Left ventricle myocardium inferior (tissue), 1 donor: Measurements from ENCODE around the gene TTF1. TPM values are rescaled to one million over a fixed set of nuclear protein-coding genes. Genes with fewer than 3 reads are reported as not detected.

Experiments used
- DNase-seq: peaks from one replicate; pipeline ENCODE4 v3.0.0-alpha.2; 2020
- H3K27ac ChIP-seq: fragments of 200-600 bp; replicated peaks from 2 replicates; pipeline ENCODE4 v1.8.0; 2021
- H3K27me3 ChIP-seq: fragments of 200-600 bp; 2 replicates; pipeline ENCODE4 v1.8.0; 2021; ENCODE audit warnings: low read depth
- H3K36me3 ChIP-seq: fragments of 200-600 bp; 2 replicates; pipeline ENCODE4 v1.8.0; 2021
- H3K4me1 ChIP-seq: fragments of 200-600 bp; 2 replicates; pipeline ENCODE4 v1.8.0; 2021
- H3K4me3 ChIP-seq: fragments of 200-600 bp; 2 replicates; pipeline ENCODE4 v1.8.0; 2021; ENCODE audit warnings: mild to moderate bottlenecking, moderate library complexity
- H3K9me3 ChIP-seq: fragments of 200-600 bp; replicated peaks from 2 replicates; pipeline ENCODE4 v1.8.0; 2021
- intact Hi-C: fragments of 100-400 bp; cut with micrococcal nuclease; formaldehyde crosslinking; loops from one replicate; pipeline ENCODE4 v1.11.0; 2022
- total RNA-seq: library from RNA; stranded (reverse); fragmentation: NEBNext Ultra II Directional; extraction: Animal tissue kit (Norgen Biotek cat#: 25700); gene quantifications from one replicate; pipeline ENCODE4 v1.2.1, GENCODE V29; 2021
- TF ChIP-seq, protein P1 (sequence below): fragments of 200-600 bp; IDR thresholded peaks from 2 replicates; pipeline ENCODE4 v1.8.0; 2021; ENCODE audit warnings: antibody characterized with exemption, mild to moderate bottlenecking, borderline replicate concordance
- donor health status: DM: no; HTN: yes; CAD: no; lungs with severe emphysema.

TTF1 gene
- total RNA-seq, 1 donor from 2014 or later, result 16.2 TPM

DNA sequence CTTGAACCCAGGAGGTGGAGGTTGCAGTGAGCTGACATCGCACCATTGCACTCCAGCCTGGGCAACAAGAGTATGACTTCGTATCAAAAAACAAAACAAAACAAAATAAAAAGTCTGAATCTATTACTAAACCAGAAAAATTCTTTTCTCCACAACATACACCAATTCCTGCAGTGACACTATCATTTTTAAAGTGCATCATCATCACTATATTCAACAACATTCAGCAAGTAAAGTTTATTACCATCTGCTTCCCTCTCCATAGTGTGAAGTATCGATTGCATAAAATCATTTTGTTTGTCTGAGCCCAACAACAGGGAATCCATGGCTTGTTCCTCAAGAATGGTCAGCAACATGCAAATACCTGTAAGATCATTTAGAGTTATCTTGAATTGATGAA, 72.3 kb downstream of the TTF1 start:
- peaks cover 98% of the 10 kb centered on the region for H3K36me3 ChIP-seq
- H3K27ac ChIP-seq, result no peak overlapping the region
- H3K27me3 ChIP-seq, result no peaks in the 10 kb centered on the region
- DNase-seq, result no peak
- no peaks in the 10 kb centered on the region for H3K9me3 ChIP-seq
- peaks cover 8% of the 10 kb centered on the region for H3K4me1 ChIP-seq
- H3K4me3 ChIP-seq, result no peak overlapping the region
- TF ChIP-seq, protein P1, sequence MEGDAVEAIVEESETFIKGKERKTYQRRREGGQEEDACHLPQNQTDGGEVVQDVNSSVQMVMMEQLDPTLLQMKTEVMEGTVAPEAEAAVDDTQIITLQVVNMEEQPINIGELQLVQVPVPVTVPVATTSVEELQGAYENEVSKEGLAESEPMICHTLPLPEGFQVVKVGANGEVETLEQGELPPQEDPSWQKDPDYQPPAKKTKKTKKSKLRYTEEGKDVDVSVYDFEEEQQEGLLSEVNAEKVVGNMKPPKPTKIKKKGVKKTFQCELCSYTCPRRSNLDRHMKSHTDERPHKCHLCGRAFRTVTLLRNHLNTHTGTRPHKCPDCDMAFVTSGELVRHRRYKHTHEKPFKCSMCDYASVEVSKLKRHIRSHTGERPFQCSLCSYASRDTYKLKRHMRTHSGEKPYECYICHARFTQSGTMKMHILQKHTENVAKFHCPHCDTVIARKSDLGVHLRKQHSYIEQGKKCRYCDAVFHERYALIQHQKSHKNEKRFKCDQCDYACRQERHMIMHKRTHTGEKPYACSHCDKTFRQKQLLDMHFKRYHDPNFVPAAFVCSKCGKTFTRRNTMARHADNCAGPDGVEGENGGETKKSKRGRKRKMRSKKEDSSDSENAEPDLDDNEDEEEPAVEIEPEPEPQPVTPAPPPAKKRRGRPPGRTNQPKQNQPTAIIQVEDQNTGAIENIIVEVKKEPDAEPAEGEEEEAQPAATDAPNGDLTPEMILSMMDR, result no peak
- intact Hi-C loops, result no loop called here

DNA sequence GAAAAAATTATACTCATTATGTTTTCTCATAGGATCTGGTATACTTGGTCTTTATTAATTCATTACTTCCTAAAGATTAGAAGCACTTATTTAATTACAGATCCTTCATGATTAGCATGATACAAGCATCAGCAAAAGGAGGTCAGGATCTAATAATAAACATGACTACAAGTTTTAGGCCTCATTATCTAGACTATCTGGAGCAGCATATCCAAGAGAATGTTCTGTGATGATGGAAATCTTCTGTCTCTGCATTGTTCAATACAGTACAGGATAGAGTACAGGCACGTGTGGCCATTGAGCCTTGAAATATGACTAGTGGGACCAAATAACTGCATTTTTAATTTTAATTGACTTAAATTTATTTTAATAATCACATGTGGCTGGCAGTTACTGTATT, 73.1 kb downstream of the TTF1 start:
- intact Hi-C loops, result no loop called here
- Histone ChIP-seq H3K36me3 (peaks cover 98% of the 10 kb centered on the region), H3K4me3 (no peak overlapping the region), H3K27me3 (no peaks in the 10 kb centered on the region), H3K9me3 (no peaks in the 10 kb centered on the region), H3K27ac (no peak overlapping the region), H3K4me1 (peaks cover 8% of the 10 kb centered on the region)
- no peak for DNase-seq
- TF ChIP-seq, protein P1, result no peak

DNA sequence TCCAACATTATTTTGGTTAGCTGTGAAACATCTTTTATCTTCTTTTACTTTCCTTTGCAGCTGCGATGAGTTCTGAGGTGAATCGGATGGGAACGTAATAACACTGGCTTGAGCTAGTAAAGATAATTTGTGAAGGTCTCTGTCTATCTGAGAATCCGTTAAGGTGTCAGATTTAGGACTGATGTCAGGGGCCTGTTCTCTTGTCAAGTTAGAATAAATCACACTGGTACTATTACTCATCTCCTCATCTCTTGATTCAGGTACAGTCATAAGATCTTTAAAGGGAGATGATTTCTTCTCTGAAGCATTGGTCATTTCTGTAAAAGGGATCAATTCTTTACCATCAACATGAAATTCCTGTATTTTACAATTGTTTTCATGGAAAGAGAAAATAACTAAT, 78.1 kb downstream of the TTF1 start:
- Histone ChIP-seq H3K27me3 (no peaks in the 10 kb centered on the region), H3K36me3 (peaks cover 82% of the 10 kb centered on the region), H3K9me3 (no peaks in the 10 kb centered on the region), H3K4me3 (no peak overlapping the region), H3K4me1 (peaks cover 14% of the 10 kb centered on the region), H3K27ac (no peak overlapping the region)
- no peak for DNase-seq
- intact Hi-C loops, result no loop called here
- TF ChIP-seq, protein P1, result no peak

DNA sequence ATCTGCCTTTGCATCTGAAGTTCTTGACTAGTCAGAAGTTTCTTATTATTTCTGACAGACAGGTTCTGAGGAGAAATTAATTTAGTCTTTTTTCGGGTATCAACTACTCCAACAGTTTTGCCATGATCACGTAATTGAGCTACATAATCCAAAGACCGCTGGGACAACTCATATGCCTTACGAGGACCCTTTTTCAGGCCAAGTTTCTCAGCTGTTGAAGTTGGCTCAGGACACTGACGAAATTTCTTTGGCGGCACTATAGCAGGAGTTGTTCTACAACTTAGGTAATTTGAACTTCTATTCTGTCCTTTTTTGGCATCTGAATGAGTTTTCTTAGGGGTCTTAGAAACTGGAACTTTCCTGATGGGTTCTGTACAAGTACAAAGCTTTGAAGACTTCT, 79.1 kb downstream of the TTF1 start:
- Histone ChIP-seq H3K4me3 (no peak overlapping the region), H3K9me3 (no peaks in the 10 kb centered on the region), H3K4me1 (peaks cover 14% of the 10 kb centered on the region), H3K36me3 (peaks cover 75% of the 10 kb centered on the region), H3K27ac (no peak overlapping the region), H3K27me3 (no peaks in the 10 kb centered on the region)
- TF ChIP-seq, protein P1, result no peak
- no peak for DNase-seq
- intact Hi-C loops, result no loop called here

Other genes starting within 250 kb of the TTF1 start
- 1.9 TPM for gene NTNG2, start 244.8 kb downstream of the TTF1 start, total RNA-seq
- gene SETX, start 51.9 kb downstream of the TTF1 start, total RNA-seq, result 23.3 TPM
- gene CFAP77, start 3.4 kb upstream of the TTF1 start, total RNA-seq, result 2.5 TPM
- not detected for gene BARHL1, start 175.8 kb upstream of the TTF1 start, total RNA-seq